NCI-H69 (cell line): ENCODE results near the gene CELF4.
A peak's percentile ranks its signal among the peaks of the same experiment; 100 is the strongest.

Experiments used
- DNase-seq: peaks from one replicate; lab custom pipeline; 2025; lab: John Stamatoyannopoulos, UW

The CELF4 gene

GRCh38 chr18:37547196-37547827 is 18.3 kb downstream of the CELF4 start:
- no peak for DNase-seq

- no peak for DNase-seq
These were observed 18.9 kb downstream of the CELF4 start for GRCh38 chr18:37546651-37547050.

- no peak for DNase-seq
These were observed 19.4 kb downstream of the CELF4 start for GRCh38 chr18:37546272-37546537.

GRCh38 chr18:37545461-37546271 is 19.9 kb downstream of the CELF4 start:
- DNase-seq: no peak

GRCh38 chr18:37544713-37545112 is 20.9 kb downstream of the CELF4 start:
- DNase-seq: peak; percentile 73

DNA sequence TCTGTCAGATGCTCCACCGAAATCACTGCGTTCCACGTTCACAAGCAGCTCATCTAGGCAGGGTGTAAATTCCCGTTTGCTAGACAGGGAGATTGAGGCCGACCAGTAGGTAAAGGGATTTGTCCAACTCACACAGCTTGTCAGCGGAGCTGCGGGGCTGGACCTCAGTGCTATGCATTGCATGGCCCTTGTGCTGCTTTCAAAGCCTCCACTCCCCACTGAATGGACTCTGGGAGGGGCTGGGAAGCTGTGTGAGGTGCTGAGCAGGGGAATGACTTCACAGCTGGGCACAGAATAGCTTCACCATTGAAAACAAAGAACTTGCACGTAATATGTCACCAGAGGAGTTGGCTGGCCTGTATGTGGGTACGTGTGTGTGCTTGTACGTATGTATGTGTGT is 21.4 kb downstream of the CELF4 start:
- peak; percentile 73 for DNase-seq

DNA sequence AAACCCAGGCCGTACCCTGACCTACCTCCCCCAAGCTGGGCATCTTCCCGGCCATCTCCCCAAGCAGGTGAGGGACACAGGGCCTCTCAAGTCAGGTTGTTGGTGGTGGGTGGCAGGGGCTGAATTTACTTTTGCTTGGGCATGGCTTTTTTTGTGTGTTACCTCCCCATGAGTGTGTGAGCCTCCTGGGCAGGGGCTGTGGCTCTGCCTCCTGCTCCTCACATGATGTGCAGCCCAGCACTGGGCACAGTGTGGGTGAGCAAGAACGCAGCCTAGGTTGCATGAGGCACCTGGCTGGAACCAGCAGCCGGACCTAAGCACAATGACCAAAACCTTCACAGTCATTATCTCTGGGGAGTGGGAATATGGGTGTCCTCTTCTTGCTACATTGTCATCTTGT is 22.3 kb downstream of the CELF4 start:
- no peak for DNase-seq

GRCh38 chr18:37541517-37541916 is 24.1 kb downstream of the CELF4 start:
- DNase-seq: peak; percentile 74

- peak; percentile 52 for DNase-seq
These were observed 25.0 kb downstream of the CELF4 start for GRCh38 chr18:37540424-37541138.

DNA sequence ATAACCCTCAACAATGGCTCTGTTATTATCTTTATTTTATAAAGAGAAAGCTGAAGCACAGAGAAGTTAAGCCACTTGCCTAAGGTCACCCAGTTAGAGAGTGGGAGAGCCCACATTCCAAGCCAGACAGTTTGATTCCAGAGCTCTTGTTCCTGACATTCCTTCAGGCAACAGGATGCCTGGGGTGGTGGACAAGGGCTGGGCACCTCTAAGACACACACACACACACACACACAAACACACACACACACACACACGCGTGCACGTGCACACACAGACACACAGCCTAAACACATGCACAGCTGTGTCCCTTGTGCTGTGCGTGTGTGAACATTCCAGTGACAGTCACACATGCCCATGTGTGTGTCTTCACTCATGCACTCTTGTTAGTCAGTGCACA is 26.4 kb downstream of the CELF4 start:
- no peak for DNase-seq

DNA sequence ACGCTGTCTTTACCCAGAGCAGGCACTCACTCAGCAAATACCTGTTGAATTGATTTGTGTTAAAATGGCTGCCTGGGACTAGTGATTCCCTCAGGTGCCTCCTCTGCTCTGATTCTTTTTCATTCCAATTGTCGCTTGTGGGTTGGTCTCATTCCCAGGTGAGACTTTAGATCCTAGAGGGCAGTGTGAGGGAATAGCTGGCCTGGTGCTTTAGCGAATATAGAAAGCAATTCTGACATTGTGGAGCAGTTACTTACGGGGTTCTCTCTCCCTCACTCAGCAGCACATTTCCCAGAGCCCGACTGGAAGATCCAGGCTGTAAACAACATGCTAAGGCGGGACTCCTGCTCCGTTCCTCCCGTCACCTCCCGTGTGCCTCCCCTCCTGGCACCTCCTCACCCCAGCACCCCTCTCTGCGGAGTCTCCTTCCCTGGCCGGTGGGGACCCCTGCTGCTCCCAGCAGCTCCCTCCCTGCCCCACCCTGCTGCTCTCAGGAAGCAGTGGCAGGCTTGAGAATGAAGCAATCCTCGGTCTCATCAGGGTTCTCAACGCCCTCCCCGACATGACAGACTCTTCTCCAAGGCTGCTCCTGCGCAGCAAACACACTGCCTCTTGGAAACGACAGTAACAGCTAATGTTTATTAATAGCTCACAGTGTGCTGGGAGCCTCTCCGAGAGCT is 26.9 kb downstream of the CELF4 start:
- DNase-seq: no peak

DNA sequence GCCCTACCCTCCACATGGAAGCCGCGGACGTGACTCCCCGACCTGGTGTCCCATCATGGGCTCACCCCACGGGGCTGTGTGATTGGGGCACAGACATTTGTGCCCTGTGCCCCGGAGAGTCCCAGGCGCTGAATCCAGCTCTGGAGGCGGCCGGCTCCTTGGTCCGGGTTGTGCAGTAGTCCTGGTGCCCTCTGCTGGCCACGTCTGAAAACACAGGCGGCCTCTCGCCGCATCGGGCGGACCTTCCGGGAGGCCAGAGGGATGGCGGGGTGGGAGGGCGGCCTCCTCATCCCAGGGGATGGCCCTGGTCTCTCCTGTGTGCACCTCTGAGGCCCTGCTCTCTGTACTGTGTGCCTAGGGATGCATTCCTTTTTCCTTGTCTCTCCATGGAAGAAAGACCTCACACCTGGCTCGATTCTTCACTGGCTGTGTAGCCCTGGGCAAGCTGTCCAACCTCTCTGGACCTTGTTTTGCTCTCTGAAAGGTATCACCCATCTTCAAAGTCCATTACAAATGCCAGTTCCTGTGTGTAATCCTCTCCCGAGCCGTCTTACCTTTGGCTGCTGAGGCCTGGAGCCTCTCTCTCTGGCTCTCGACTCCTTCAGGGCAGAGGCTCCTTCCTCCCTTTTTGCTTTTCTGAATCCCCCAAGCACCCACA is 27.6 kb downstream of the CELF4 start:
- DNase-seq: peak; percentile 80

GRCh38 chr18:37536656-37537055 is 28.9 kb downstream of the CELF4 start:
- DNase-seq: no peak

DNA sequence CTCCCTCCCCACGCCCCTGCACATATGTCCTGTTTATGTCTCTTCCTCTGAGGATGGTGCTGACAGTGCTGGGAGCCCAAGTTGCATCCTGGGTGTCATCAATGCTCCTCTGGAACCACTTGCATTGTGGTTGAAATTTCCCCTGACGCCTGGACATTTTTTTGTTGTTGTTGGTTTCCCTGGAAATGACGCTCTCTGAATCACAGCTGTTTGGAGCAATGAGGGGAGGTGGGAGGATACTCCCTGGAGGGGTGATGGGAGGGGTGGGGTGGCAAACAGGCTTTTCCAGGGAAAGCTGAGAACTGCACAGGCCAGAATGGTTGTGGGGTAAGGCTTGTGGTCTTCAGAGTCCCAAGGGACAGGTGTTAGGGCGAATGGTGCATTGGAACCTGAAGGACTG is 29.6 kb downstream of the CELF4 start:
- DNase-seq: peak; percentile 36

- peak; percentile 50 for DNase-seq
These were observed 31.0 kb downstream of the CELF4 start for GRCh38 chr18:37534627-37535026.

GRCh38 chr18:37533647-37534584 is 31.7 kb downstream of the CELF4 start:
- no peak for DNase-seq

GRCh38 chr18:37532917-37533316 is 32.7 kb downstream of the CELF4 start:
- no peak for DNase-seq

GRCh38 chr18:37529863-37530262 is 35.7 kb downstream of the CELF4 start:
- DNase-seq: no peak

GRCh38 chr18:37529296-37529695 is 36.3 kb downstream of the CELF4 start:
- no peak for DNase-seq

GRCh38 chr18:37527395-37527794 is 38.2 kb downstream of the CELF4 start:
- DNase-seq: peak; percentile 43

DNA sequence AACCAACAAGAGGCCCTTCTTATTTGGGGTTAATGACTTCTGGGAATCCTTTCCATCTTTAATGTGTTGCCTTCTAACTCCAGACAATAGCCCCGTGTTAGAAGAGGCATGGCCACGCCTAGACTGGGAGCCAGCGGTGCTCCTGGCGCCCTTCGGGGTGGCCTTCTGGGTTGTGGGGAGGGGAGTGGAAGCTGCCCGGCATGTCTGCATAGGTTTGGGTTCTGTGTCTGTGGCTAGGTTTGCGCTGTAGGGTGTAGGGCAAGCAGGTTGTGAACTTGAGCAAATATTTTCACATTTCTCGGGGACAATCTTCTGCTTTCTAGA is 40.4 kb downstream of the CELF4 start:
- DNase-seq: peak; percentile 78
